Left ventricle myocardium inferior (tissue), 1 donor: ENCODE results near the gene TRIM42. TPM values are rescaled to one million over a fixed set of nuclear protein-coding genes. Genes with fewer than 3 reads are reported as not detected.

Experiments used
- DNase-seq: peaks from one replicate; pipeline ENCODE4 v3.0.0-alpha.2; 2020
- H3K27ac ChIP-seq: fragments of 200-600 bp; replicated peaks from 2 replicates; pipeline ENCODE4 v1.8.0; 2021
- H3K27me3 ChIP-seq: fragments of 200-600 bp; 2 replicates; pipeline ENCODE4 v1.8.0; 2021; ENCODE audit warnings: low read depth
- H3K36me3 ChIP-seq: fragments of 200-600 bp; 2 replicates; pipeline ENCODE4 v1.8.0; 2021
- H3K4me1 ChIP-seq: fragments of 200-600 bp; 2 replicates; pipeline ENCODE4 v1.8.0; 2021
- H3K4me3 ChIP-seq: fragments of 200-600 bp; 2 replicates; pipeline ENCODE4 v1.8.0; 2021; ENCODE audit warnings: mild to moderate bottlenecking, moderate library complexity
- H3K9me3 ChIP-seq: fragments of 200-600 bp; replicated peaks from 2 replicates; pipeline ENCODE4 v1.8.0; 2021
- intact Hi-C: fragments of 100-400 bp; cut with micrococcal nuclease; formaldehyde crosslinking; loops from one replicate; pipeline ENCODE4 v1.11.0; 2022
- total RNA-seq: library from RNA; stranded (reverse); fragmentation: NEBNext Ultra II Directional; extraction: Animal tissue kit (Norgen Biotek cat#: 25700); gene quantifications from one replicate; pipeline ENCODE4 v1.2.1, GENCODE V29; 2021
- TF ChIP-seq, protein P1 (sequence below): fragments of 200-600 bp; IDR thresholded peaks from 2 replicates; pipeline ENCODE4 v1.8.0; 2021; ENCODE audit warnings: antibody characterized with exemption, mild to moderate bottlenecking, borderline replicate concordance
- donor health status: DM: no; HTN: yes; CAD: no; lungs with severe emphysema.

TRIM42 gene
- total RNA-seq, 1 donor from 2014 or later: not detected

DNA sequence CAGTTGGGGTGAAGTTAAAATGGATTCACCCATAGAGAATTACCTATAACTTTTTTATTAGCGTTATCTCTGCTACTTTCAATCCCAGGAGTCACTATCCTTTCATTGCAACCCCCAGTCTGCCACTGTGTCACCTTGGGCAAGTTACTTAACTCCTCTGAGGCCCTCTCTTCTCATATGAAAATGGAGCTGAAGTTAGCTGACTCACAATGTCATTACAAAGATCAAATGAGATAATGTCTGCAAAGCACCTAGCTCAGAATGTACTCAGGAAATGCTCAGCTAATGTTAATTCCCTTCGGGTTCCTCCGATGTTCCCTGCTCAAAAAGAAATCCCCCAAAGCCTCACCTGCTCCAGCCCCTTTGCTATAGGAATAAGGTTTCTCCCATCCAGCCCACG is 50.0 kb downstream of the TRIM42 start:
- H3K4me1 ChIP-seq: no peaks in the 10 kb centered on the region

DNA sequence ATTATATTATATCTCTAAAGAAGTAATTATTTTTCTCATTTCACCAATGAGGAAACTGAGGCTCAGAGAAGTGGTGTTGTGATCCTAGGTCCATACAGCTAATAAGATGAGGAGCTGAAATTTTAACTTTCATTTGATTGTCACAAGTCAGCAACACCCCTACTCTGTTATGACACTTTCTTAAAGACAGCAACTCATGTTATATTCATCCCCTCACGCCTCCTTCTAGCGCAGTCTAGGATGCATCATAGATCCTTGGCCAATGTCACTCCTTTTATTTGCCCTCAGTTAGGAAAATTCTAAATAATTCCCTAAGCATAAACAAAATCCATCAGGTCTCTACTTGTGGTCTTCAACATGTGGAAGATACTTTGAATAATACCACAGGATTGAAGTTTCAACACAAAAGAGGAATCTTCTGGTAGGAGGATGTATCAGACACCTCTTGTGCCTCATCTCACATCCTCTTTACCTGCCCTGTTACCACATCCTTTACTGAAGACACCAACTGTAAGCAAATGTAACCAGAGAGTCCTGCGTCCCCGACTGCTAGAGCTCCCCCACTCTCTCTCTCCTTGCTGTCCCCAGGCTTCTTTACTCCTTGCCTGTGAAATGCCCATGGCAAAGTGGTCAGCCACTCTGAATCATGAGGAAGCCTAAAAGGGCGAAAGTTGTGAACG is 53.7 kb downstream of the TRIM42 start:
- intact Hi-C loops: no loop called here

More for the DNA sequence above, 50.0 kb downstream of the TRIM42 start:
- intact Hi-C loops: no loop called here
- TF ChIP-seq, protein P1, sequence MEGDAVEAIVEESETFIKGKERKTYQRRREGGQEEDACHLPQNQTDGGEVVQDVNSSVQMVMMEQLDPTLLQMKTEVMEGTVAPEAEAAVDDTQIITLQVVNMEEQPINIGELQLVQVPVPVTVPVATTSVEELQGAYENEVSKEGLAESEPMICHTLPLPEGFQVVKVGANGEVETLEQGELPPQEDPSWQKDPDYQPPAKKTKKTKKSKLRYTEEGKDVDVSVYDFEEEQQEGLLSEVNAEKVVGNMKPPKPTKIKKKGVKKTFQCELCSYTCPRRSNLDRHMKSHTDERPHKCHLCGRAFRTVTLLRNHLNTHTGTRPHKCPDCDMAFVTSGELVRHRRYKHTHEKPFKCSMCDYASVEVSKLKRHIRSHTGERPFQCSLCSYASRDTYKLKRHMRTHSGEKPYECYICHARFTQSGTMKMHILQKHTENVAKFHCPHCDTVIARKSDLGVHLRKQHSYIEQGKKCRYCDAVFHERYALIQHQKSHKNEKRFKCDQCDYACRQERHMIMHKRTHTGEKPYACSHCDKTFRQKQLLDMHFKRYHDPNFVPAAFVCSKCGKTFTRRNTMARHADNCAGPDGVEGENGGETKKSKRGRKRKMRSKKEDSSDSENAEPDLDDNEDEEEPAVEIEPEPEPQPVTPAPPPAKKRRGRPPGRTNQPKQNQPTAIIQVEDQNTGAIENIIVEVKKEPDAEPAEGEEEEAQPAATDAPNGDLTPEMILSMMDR: no peak
- DNase-seq: no peak
- Histone ChIP-seq H3K36me3 (no peaks in the 10 kb centered on the region), H3K27me3 (peaks cover 30% of the 10 kb centered on the region), H3K9me3 (no peaks in the 10 kb centered on the region), H3K27ac (no peak overlapping the region), H3K4me3 (no peak overlapping the region)

DNA sequence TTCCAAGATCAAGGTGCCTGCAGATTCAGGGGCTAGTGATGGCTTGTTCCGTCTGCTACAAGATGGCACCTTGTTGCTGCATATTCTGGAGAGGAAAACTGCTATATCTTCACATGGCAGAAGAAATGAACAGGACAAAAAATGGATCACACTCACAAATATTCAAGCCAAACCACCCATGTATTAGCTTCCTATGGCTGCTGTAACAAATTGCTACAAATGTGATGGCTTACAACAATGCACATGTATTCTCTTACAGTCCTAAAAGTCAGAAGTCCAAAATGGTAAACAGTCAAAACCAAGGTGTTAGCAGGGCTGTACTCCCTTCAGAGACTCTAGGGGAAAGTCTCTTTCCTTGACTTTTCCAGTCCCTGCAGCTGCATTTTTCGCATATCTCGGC is 55.8 kb downstream of the TRIM42 start:
- H3K9me3 ChIP-seq: no peaks in the 10 kb centered on the region
- intact Hi-C loops: no loop called here
- TF ChIP-seq, protein P1: no peak
- DNase-seq: no peak
- no peak overlapping the region for H3K27ac ChIP-seq
- no peaks in the 10 kb centered on the region for H3K36me3 ChIP-seq
- H3K4me1 ChIP-seq: no peaks in the 10 kb centered on the region
- H3K4me3 ChIP-seq: no peak overlapping the region
- H3K27me3 ChIP-seq: peaks cover 22% of the 10 kb centered on the region

More for the DNA sequence above, 53.7 kb downstream of the TRIM42 start:
- no peak for DNase-seq
- Histone ChIP-seq H3K9me3 (no peaks in the 10 kb centered on the region), H3K4me3 (no peak overlapping the region), H3K27me3 (peaks cover 22% of the 10 kb centered on the region), H3K4me1 (no peaks in the 10 kb centered on the region), H3K27ac (no peak overlapping the region), H3K36me3 (no peaks in the 10 kb centered on the region)
- TF ChIP-seq, protein P1: no peak

DNA sequence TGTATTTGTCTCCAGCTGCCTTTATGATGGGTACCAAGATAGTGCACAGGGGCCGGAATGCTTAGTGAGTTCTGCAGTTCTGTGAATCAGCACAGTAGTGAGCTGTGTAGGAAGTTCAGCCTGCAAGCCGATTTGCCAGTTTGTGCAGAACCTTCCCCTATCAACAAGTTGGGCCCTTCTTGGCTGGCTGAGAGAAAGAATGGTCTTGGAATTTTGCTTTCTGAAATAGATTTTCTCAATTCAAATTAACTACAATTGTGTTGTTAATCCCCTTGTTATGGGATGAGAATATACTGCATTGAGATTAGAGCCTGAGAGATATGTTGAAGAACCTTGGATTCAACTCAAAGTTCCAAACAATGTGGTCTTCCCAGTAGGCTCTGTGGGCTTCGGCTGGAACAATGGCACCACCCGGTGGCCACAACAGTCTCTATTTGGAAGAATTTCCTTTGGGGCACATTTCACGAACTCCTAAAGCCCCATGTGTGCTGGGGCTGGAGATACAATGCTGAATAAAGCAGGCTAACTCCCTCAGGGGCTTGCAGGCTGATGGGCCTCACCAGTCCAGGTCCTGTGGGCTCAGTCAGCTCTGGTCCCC is 59.1 kb downstream of the TRIM42 start:
- intact Hi-C loops: no loop called here
- DNase-seq: peak; percentile 61

DNA sequence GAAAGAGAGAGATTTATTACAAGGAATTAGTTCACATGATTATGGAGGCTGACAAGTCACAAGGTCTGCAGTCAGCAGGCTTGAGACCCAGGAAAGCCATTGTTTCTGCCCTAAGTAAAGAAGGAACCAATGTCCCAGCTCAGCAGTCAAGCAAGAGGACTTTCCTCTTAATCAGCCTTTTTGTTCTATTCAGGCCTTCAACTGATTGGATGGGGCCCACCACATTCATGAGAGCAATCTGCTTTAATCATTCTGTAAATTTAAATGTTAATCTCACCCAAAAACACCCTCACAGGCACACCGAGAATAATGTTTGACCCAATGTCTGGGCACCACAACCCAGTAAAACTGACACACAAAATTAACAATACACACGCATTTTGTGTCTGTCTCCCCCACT is 64.3 kb downstream of the TRIM42 start:
- no peak for DNase-seq
- H3K4me1 ChIP-seq: no peaks in the 10 kb centered on the region
- intact Hi-C loops: no loop called here
- H3K27me3 ChIP-seq: peaks cover 41% of the 10 kb centered on the region
- no peaks in the 10 kb centered on the region for H3K9me3 ChIP-seq
- no peak overlapping the region for H3K27ac ChIP-seq
- H3K4me3 ChIP-seq: no peak overlapping the region
- H3K36me3 ChIP-seq: no peaks in the 10 kb centered on the region
- TF ChIP-seq, protein P1: no peak

More for the DNA sequence above, 59.1 kb downstream of the TRIM42 start:
- H3K9me3 ChIP-seq: no peaks in the 10 kb centered on the region
- H3K4me3 ChIP-seq: no peak overlapping the region
- TF ChIP-seq, protein P1: peak; percentile 71
- H3K36me3 ChIP-seq: no peaks in the 10 kb centered on the region
- peaks cover 15% of the 10 kb centered on the region for H3K27me3 ChIP-seq
- H3K27ac ChIP-seq: no peak overlapping the region
- no peaks in the 10 kb centered on the region for H3K4me1 ChIP-seq
